ENCODE measurements around the gene BPGM. TPM values are rescaled to one million over a fixed set of nuclear protein-coding genes. Genes with fewer than 3 reads are reported as not detected.
A peak's percentile ranks its signal among the peaks of the same experiment; 100 is the strongest.

Gene BPGM
- total RNA-seq, 1 donor = 64.8 TPM

GRCh38 chr7:134669388-134669787 lies 22.7 kb downstream of the BPGM start:
- peaks cover 16% of the 10 kb centered on the region for H3K36me3 ChIP-seq (ENCODE audit: insufficient read depth, low read length)
- TF ChIP-seq CTCF (IDR thresholded peaks at IDR 0.05; ENCODE audit: extremely low read depth, low read depth, low read length) = no peak
- no peak overlapping the region for H2AFZ ChIP-seq (ENCODE audit: low read length)
- H3K27me3 ChIP-seq (ENCODE audit: insufficient read depth, low read length) = no peaks in the 10 kb centered on the region
- H3K9me3 ChIP-seq (ENCODE audit: low read depth, low read length) = no peaks in the 10 kb centered on the region
- peak overlapping the region; percentile 66 for H3K4me2 ChIP-seq (ENCODE audit: insufficient read depth, low read length)
- peaks cover 62% of the 10 kb centered on the region for H3K79me2 ChIP-seq (ENCODE audit: insufficient read depth, low read length)
- H3K4me1 ChIP-seq (ENCODE audit: insufficient read depth, low read length) = peaks cover 14% of the 10 kb centered on the region
- DNase-seq (ENCODE audit: insufficient read length, low spot score, missing footprints) = no peak
- no peak overlapping the region for H3K4me3 ChIP-seq (ENCODE audit: insufficient read depth, low read length)
- peak overlapping the region; percentile 49 for H3K27ac ChIP-seq (ENCODE audit: low read depth, low read length)
- no peaks in the 10 kb centered on the region for H4K20me1 ChIP-seq (ENCODE audit: insufficient read depth, low read length)

GRCh38 chr7:134669845-134670373 lies 23.3 kb downstream of the BPGM start:
- Histone ChIP-seq H3K27ac (ENCODE audit: low read depth, low read length) (peak overlapping the region; percentile 49), H3K79me2 (ENCODE audit: insufficient read depth, low read length) (peaks cover 62% of the 10 kb centered on the region), H3K4me3 (ENCODE audit: insufficient read depth, low read length) (peak overlapping the region; percentile 19), H3K36me3 (ENCODE audit: insufficient read depth, low read length) (peaks cover 17% of the 10 kb centered on the region), H2AFZ (ENCODE audit: low read length) (peak overlapping the region; percentile 3), H3K4me2 (ENCODE audit: insufficient read depth, low read length) (peak overlapping the region; percentile 66), H3K9me3 (ENCODE audit: low read depth, low read length) (no peaks in the 10 kb centered on the region), H3K4me1 (ENCODE audit: insufficient read depth, low read length) (peaks cover 14% of the 10 kb centered on the region), H4K20me1 (ENCODE audit: insufficient read depth, low read length) (no peaks in the 10 kb centered on the region), H3K27me3 (ENCODE audit: insufficient read depth, low read length) (no peaks in the 10 kb centered on the region)
- DNase-seq (ENCODE audit: insufficient read length, low spot score, missing footprints) = no peak
- TF ChIP-seq CTCF (IDR thresholded peaks at IDR 0.05; ENCODE audit: extremely low read depth, low read depth, low read length) = no peak

- no peak overlapping the region for H3K4me2 ChIP-seq (ENCODE audit: insufficient read depth, low read length)
- TF ChIP-seq CTCF (IDR thresholded peaks at IDR 0.05; ENCODE audit: extremely low read depth, low read depth, low read length) = no peak
- no peak overlapping the region for H3K27ac ChIP-seq (ENCODE audit: low read depth, low read length)
- no peaks in the 10 kb centered on the region for H4K20me1 ChIP-seq (ENCODE audit: insufficient read depth, low read length)
- H2AFZ ChIP-seq (ENCODE audit: low read length) = no peak overlapping the region
- H3K36me3 ChIP-seq (ENCODE audit: insufficient read depth, low read length) = peaks cover 10% of the 10 kb centered on the region
- no peak for DNase-seq (ENCODE audit: insufficient read length, low spot score, missing footprints)
- H3K79me2 ChIP-seq (ENCODE audit: insufficient read depth, low read length) = peaks cover 66% of the 10 kb centered on the region
- peaks cover 14% of the 10 kb centered on the region for H3K4me1 ChIP-seq (ENCODE audit: insufficient read depth, low read length)
- H3K27me3 ChIP-seq (ENCODE audit: insufficient read depth, low read length) = no peaks in the 10 kb centered on the region
- no peak overlapping the region for H3K4me3 ChIP-seq (ENCODE audit: insufficient read depth, low read length)
- H3K9me3 ChIP-seq (ENCODE audit: low read depth, low read length) = no peaks in the 10 kb centered on the region
Observed at GRCh38 chr7:134671609-134672008, 25.0 kb downstream of the BPGM start.

GRCh38 chr7:134674424-134674823 lies 27.8 kb downstream of the BPGM start:
- H2AFZ ChIP-seq (ENCODE audit: low read length) = no peak overlapping the region
- H4K20me1 ChIP-seq (ENCODE audit: insufficient read depth, low read length) = no peaks in the 10 kb centered on the region
- no peak overlapping the region for H3K4me2 ChIP-seq (ENCODE audit: insufficient read depth, low read length)
- H3K4me3 ChIP-seq (ENCODE audit: insufficient read depth, low read length) = no peak overlapping the region
- DNase-seq (ENCODE audit: insufficient read length, low spot score, missing footprints) = no peak
- TF ChIP-seq CTCF (IDR thresholded peaks at IDR 0.05; ENCODE audit: extremely low read depth, low read depth, low read length) = no peak
- H3K9me3 ChIP-seq (ENCODE audit: low read depth, low read length) = no peaks in the 10 kb centered on the region
- H3K27me3 ChIP-seq (ENCODE audit: insufficient read depth, low read length) = no peaks in the 10 kb centered on the region
- H3K79me2 ChIP-seq (ENCODE audit: insufficient read depth, low read length) = peaks cover 55% of the 10 kb centered on the region
- H3K27ac ChIP-seq (ENCODE audit: low read depth, low read length) = no peak overlapping the region
- H3K36me3 ChIP-seq (ENCODE audit: insufficient read depth, low read length) = peaks cover 9% of the 10 kb centered on the region
- peaks cover 9% of the 10 kb centered on the region for H3K4me1 ChIP-seq (ENCODE audit: insufficient read depth, low read length)
